ENCODE results near the gene C1QTNF12.

GRCh38 chr1:1243266-1243660, 3.3 kb downstream of the C1QTNF12 start:
- no peak for TF ChIP-seq CTCF (IDR thresholded peaks at IDR 0.05; ENCODE audit: poor library complexity, severe bottlenecking)
- no peak for TF ChIP-seq MXI1 (conservative IDR thresholded peaks at IDR 0.05; ENCODE audit: poor library complexity, severe bottlenecking)
- no peak for TF ChIP-seq EZH2 (IDR thresholded peaks at IDR 0.05; ENCODE audit: borderline replicate concordance, insufficient read depth, low read length, poor library complexity, severe bottlenecking)
- no peak for TF ChIP-seq TAF1 (IDR thresholded peaks at IDR 0.05; ENCODE audit: low read depth)
- no peak for TF ChIP-seq RAD21 (conservative IDR thresholded peaks at IDR 0.05)
- no peak for TF ChIP-seq POLR2AphosphoS5 (IDR thresholded peaks at IDR 0.05)

Measured in neural cell (in vitro differentiated cells).